Upper lobe of left lung (tissue), 4 donors: Measurements from ENCODE around the gene CACNG1.

Source experiments
- CTCF ChIP-seq, 6 experiments: fragments of 450-650 bp in 4 of 6; fragments of 200-600 bp in 2 of 6; sonication (generic) in 2 of 6; IDR thresholded peaks; one replicate each; pipeline ENCODE4 v1.5.1; 2016 to 2019; ENCODE audit warnings: antibody characterized with exemption in 6 of 6
- EP300 ChIP-seq, 4 donors: sonication (generic); formaldehyde crosslinking; IDR thresholded peaks; one replicate each; pipeline ENCODE4 v1.5.1; 2017; ENCODE audit warnings: antibody characterized with exemption in 4 of 4, control low read depth in 2 of 4

- TF ChIP-seq CTCF (IDR thresholded peaks at IDR 0.05) = no peak
- no peak for TF ChIP-seq EP300 (IDR thresholded peaks at IDR 0.05)
Measured at GRCh38 chr17:67019809-67020208, 24.5 kb upstream of the CACNG1 start.
